Fibroblast of the aortic adventitia (primary cell): Measurements from ENCODE around the gene SLC2A9. TPM values are rescaled to one million over a fixed set of nuclear protein-coding genes. Genes with fewer than 3 reads are reported as not detected.

Experiments
- DNase-seq: peaks from one replicate; pipeline ENCODE4 v3.0.0-alpha.2; 2010; ENCODE audit warnings: low read depth
- H3K4me3 ChIP-seq: 2 replicates; pipeline ENCODE4 v1.5.1; 2011; ENCODE audit warnings: low read depth, mild to moderate bottlenecking, control low read depth, low read length, moderate library complexity
- total RNA-seq: library from RNA; depleted of rRNA; stranded (reverse); fragments of >200 nt; gene quantifications from 2 replicates; pipeline ENCODE4 v1.2.3, GENCODE V29; 2012; ENCODE audit warnings: low replicate concordance
- TF ChIP-seq, protein P1 (sequence below): IDR thresholded peaks from 2 replicates; pipeline ENCODE4 v1.5.1; 2011; ENCODE audit warnings: mild to moderate bottlenecking, low read length, control low read depth, inconsistent platforms; ENCODE audit not compliant: insufficient read depth

SLC2A9 gene
- total RNA-seq, 1 donor = 0.90 TPM

DNA sequence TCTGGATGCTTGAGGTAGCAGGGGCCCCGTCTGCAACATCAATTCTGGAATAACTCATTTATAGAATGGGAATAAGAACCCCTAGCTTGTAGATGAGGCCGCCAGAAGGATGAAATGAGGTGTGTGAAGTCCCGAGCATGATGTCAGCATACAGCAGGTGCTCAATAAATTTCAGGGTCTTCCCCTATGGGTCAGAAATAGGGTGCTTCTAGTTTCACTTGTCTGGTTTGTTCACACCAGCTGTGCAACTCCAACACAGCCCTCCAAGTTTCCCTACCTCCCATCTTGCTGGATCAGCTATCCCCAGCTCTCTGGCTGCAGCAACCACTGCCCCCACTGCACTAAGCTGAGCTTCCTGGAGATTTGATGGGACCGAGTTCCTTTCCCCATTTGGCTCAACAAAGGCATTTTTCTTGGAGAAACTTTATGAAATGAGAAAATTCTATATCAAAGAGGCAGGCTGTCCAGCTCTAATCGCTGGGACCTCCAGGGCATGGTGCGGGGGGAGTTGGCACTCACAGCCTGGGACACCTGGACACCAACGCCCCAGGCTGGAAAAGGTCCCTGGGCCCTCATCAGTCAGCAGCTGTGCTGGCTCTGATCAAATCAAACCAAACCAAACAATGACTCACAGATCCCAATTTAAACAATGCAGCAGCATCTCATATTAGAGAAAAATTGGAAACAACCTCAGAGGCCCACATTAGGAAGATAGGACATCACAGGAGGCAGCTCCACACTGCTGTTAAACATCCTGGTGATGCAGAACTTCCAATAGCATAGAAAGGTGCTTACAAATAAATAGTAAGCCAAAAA, 13.3 kb downstream of the SLC2A9 start:
- peak; percentile 57 for DNase-seq
- no peak overlapping the region for H3K4me3 ChIP-seq
- TF ChIP-seq, protein P1, sequence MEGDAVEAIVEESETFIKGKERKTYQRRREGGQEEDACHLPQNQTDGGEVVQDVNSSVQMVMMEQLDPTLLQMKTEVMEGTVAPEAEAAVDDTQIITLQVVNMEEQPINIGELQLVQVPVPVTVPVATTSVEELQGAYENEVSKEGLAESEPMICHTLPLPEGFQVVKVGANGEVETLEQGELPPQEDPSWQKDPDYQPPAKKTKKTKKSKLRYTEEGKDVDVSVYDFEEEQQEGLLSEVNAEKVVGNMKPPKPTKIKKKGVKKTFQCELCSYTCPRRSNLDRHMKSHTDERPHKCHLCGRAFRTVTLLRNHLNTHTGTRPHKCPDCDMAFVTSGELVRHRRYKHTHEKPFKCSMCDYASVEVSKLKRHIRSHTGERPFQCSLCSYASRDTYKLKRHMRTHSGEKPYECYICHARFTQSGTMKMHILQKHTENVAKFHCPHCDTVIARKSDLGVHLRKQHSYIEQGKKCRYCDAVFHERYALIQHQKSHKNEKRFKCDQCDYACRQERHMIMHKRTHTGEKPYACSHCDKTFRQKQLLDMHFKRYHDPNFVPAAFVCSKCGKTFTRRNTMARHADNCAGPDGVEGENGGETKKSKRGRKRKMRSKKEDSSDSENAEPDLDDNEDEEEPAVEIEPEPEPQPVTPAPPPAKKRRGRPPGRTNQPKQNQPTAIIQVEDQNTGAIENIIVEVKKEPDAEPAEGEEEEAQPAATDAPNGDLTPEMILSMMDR = no peak

DNA sequence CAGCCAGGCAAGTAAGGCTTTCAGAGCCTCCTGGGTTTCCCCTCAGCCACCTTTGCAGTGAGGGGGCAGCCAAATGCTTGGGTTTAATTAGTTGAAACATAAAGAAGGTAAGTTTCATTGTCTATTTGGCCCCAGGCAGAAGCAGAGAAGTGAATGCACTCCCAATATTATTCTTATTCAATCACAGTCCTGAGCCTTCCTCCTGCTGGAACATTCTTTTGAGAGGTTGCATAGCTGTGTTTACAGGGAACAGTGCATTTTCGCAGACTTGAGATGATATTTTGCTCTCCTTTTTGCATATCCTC, 13.9 kb downstream of the SLC2A9 start:
- no peak overlapping the region for H3K4me3 ChIP-seq
- TF ChIP-seq, protein P1 = no peak
- no peak for DNase-seq

- TF ChIP-seq, protein P1 = no peak
- H3K4me3 ChIP-seq = no peak overlapping the region
- DNase-seq = peak; percentile 15
Measured at GRCh38 chr4:10006601-10007435, 14.5 kb downstream of the SLC2A9 start.

- TF ChIP-seq, protein P1 = no peak
- peak; percentile 56 for DNase-seq
- no peak overlapping the region for H3K4me3 ChIP-seq
Measured at GRCh38 chr4:10006231-10006600, 15.1 kb downstream of the SLC2A9 start.

- no peak overlapping the region for H3K4me3 ChIP-seq
- TF ChIP-seq, protein P1 = no peak
- no peak for DNase-seq
Measured at GRCh38 chr4:10005632-10006031, 15.7 kb downstream of the SLC2A9 start.

DNA sequence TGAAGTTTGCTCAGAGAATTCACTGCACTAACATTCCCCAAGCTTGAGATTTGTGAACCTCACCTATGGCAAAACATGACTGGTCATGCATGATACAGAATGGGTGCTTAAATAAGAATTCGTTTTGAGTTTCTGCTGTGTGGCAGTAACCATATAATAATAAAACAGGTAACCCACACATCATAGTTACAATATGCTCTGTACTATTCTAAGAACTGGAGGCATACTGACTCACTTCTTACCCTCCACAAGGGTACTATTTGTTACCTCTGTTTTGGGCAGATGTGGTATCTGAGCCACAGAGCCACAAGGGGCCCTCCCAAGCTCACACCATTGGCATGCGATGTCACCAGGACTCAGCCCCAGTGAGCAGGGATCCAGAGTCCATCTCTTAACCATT, 17.6 kb downstream of the SLC2A9 start:
- H3K4me3 ChIP-seq = no peak overlapping the region
- DNase-seq = no peak
- TF ChIP-seq, protein P1 = no peak
